Osteoblast (primary cell): ENCODE results near the gene PGLYRP3. TPM values are rescaled to one million over a fixed set of nuclear protein-coding genes. Genes with fewer than 3 reads are reported as not detected.
A peak's percentile ranks its signal among the peaks of the same experiment; 100 is the strongest.

Experiments used
- DNase-seq: peaks from one replicate; pipeline ENCODE4 v3.0.0; 2011; ENCODE audit warnings: low spot score, mixed read lengths; ENCODE audit not compliant: insufficient read length; ENCODE audit errors: missing footprints
- H2AFZ ChIP-seq: 2 replicates; pipeline ENCODE4 v1.6.0; 2011; ENCODE audit warnings: mild to moderate bottlenecking, low read length
- H3K27ac ChIP-seq: 2 replicates; pipeline ENCODE4 v1.5.1; 2011; ENCODE audit warnings: mild to moderate bottlenecking, low read depth, low read length, moderate library complexity
- H3K27me3 ChIP-seq: 2 replicates; pipeline ENCODE4 v1.6.0; 2012; ENCODE audit warnings: mild to moderate bottlenecking, control low read depth, inconsistent platforms, low read length, moderate library complexity; ENCODE audit not compliant: insufficient read depth
- H3K36me3 ChIP-seq: 2 replicates; pipeline ENCODE4 v1.5.1; 2011; ENCODE audit warnings: mild to moderate bottlenecking, low read length, control low read depth, moderate library complexity; ENCODE audit not compliant: insufficient read depth
- H3K4me1 ChIP-seq: 2 replicates; pipeline ENCODE4 v1.5.1; 2011; ENCODE audit warnings: mild to moderate bottlenecking, low read length, control low read depth, moderate library complexity; ENCODE audit not compliant: insufficient read depth
- H3K4me2 ChIP-seq: 2 replicates; pipeline ENCODE4 v1.6.0; 2011; ENCODE audit warnings: mild to moderate bottlenecking, low read length; ENCODE audit not compliant: insufficient read depth
- H3K4me3 ChIP-seq: fragments of 200-600 bp; sonication (generic); 3 replicates; pipeline ENCODE4 v1.5.1; 2012; ENCODE audit warnings: mild to moderate bottlenecking, low read length, inconsistent platforms; ENCODE audit not compliant: insufficient read depth
- H3K79me2 ChIP-seq: 2 replicates; pipeline ENCODE4 v1.6.0; 2012; ENCODE audit warnings: mild to moderate bottlenecking, low read length, control low read depth, inconsistent platforms; ENCODE audit not compliant: insufficient read depth
- H3K9me3 ChIP-seq: 2 replicates; pipeline ENCODE4 v1.5.1; 2011; ENCODE audit warnings: low read depth, low read length, control low read depth
- H4K20me1 ChIP-seq: 2 replicates; pipeline ENCODE4 v1.6.0; 2012; ENCODE audit warnings: mild to moderate bottlenecking, low read length, control low read depth; ENCODE audit not compliant: insufficient read depth
- total RNA-seq: library from RNA; depleted of rRNA; stranded (reverse); fragments of >200 nt; gene quantifications from 2 replicates; pipeline ENCODE4 v1.2.3, GENCODE V29; 2012
- TF ChIP-seq, protein P1 (sequence below): IDR thresholded peaks from 2 replicates; pipeline ENCODE4 v1.5.1; 2011; ENCODE audit warnings: mild to moderate bottlenecking, low read depth, low read length, moderate library complexity; ENCODE audit errors: extremely low read depth

The PGLYRP3 gene
- total RNA-seq, 1 donor = not detected

DNA sequence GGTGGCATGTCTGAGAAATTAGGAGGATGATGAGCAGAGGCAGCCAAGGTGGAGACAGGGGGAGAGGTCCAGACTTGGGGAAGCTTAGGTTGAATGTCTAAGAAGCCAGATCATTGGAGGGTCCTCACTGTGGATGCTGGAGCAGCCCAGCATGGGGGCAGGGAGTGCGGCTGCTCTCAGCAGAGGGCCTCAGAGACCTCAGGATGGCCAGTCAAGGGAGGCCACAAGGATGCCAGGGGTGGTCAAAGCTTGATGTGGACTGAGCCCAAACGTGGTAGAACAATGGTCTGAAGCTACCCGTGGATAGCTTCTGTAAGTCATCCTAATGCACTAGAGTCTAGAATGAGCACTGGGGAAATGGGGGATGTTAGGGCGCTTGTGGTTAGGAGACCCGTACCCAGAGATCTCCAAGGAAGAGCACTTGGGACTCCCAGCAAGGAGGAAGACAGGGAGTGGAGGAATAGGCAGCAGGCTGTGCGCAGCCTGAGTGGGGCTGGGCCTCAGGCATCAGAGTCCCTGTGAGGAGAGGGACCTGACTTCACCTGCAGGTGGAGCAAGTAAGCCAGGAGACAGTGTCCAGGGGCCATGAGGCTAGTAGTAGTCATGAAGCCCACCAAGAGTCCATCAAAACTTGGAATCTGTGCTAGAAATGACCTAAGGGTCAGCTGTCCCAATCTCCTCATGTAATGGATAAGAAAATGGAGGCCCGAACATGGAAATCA is 40.6 kb upstream of the PGLYRP3 start:
- H3K4me2 ChIP-seq = no peak overlapping the region
- no peaks in the 10 kb centered on the region for H3K9me3 ChIP-seq
- DNase-seq = peak; percentile 44
- H3K4me1 ChIP-seq = no peaks in the 10 kb centered on the region
- no peaks in the 10 kb centered on the region for H3K36me3 ChIP-seq
- H3K27me3 ChIP-seq = peaks cover 9% of the 10 kb centered on the region
- H3K79me2 ChIP-seq = no peaks in the 10 kb centered on the region
- TF ChIP-seq, protein P1, sequence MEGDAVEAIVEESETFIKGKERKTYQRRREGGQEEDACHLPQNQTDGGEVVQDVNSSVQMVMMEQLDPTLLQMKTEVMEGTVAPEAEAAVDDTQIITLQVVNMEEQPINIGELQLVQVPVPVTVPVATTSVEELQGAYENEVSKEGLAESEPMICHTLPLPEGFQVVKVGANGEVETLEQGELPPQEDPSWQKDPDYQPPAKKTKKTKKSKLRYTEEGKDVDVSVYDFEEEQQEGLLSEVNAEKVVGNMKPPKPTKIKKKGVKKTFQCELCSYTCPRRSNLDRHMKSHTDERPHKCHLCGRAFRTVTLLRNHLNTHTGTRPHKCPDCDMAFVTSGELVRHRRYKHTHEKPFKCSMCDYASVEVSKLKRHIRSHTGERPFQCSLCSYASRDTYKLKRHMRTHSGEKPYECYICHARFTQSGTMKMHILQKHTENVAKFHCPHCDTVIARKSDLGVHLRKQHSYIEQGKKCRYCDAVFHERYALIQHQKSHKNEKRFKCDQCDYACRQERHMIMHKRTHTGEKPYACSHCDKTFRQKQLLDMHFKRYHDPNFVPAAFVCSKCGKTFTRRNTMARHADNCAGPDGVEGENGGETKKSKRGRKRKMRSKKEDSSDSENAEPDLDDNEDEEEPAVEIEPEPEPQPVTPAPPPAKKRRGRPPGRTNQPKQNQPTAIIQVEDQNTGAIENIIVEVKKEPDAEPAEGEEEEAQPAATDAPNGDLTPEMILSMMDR = peak; percentile 30
- no peak overlapping the region for H2AFZ ChIP-seq
- no peaks in the 10 kb centered on the region for H4K20me1 ChIP-seq
- no peak overlapping the region for H3K27ac ChIP-seq
- H3K4me3 ChIP-seq = no peak overlapping the region

GRCh38 chr1:153352523-153352922 is 39.8 kb upstream of the PGLYRP3 start:
- no peaks in the 10 kb centered on the region for H3K9me3 ChIP-seq
- peak; percentile 94 for DNase-seq
- TF ChIP-seq, protein P1 = peak; percentile 96
- H2AFZ ChIP-seq = no peak overlapping the region
- H3K27ac ChIP-seq = no peak overlapping the region
- no peak overlapping the region for H3K4me2 ChIP-seq
- H3K4me3 ChIP-seq = no peak overlapping the region
- no peaks in the 10 kb centered on the region for H3K4me1 ChIP-seq
- no peaks in the 10 kb centered on the region for H4K20me1 ChIP-seq
- no peaks in the 10 kb centered on the region for H3K79me2 ChIP-seq
- peaks cover 14% of the 10 kb centered on the region for H3K27me3 ChIP-seq
- no peaks in the 10 kb centered on the region for H3K36me3 ChIP-seq

GRCh38 chr1:153350321-153350957 is 37.7 kb upstream of the PGLYRP3 start:
- Histone ChIP-seq H2AFZ (no peak overlapping the region), H3K4me3 (no peak overlapping the region), H3K27ac (no peak overlapping the region), H3K4me2 (no peak overlapping the region), H4K20me1 (no peaks in the 10 kb centered on the region), H3K4me1 (no peaks in the 10 kb centered on the region), H3K79me2 (no peaks in the 10 kb centered on the region), H3K36me3 (no peaks in the 10 kb centered on the region), H3K9me3 (no peaks in the 10 kb centered on the region), H3K27me3 (peaks cover 24% of the 10 kb centered on the region)
- TF ChIP-seq, protein P1 = no peak
- no peak for DNase-seq
